HG03135 (cell line): ENCODE results near the gene FBLIM1.

Source experiments
- ATAC-seq: cut with Tn5 transposase; IDR thresholded peaks from one replicate; pipeline ENCODE4 v1.9.1; 2021; ENCODE audit warnings: mild to moderate bottlenecking, moderate library complexity; ENCODE audit not compliant: unreplicated experiment

Gene FBLIM1

GRCh38 chr1:15730936-15731335 is 27.7 kb upstream of the FBLIM1 start:
- no peak for ATAC-seq

- no peak for ATAC-seq
These were observed 26.6 kb upstream of the FBLIM1 start for GRCh38 chr1:15731735-15732685.

GRCh38 chr1:15732686-15733081 is 25.9 kb upstream of the FBLIM1 start:
- ATAC-seq, result no peak

GRCh38 chr1:15733218-15733725 is 25.3 kb upstream of the FBLIM1 start:
- ATAC-seq, result no peak

GRCh38 chr1:15733726-15734226 is 24.8 kb upstream of the FBLIM1 start:
- no peak for ATAC-seq

GRCh38 chr1:15734296-15734695 is 24.3 kb upstream of the FBLIM1 start:
- no peak for ATAC-seq

- ATAC-seq, result no peak
These were observed 23.7 kb upstream of the FBLIM1 start for GRCh38 chr1:15734901-15735300.

- ATAC-seq, result no peak
These were observed 23.1 kb upstream of the FBLIM1 start for GRCh38 chr1:15735304-15736037.

GRCh38 chr1:15736038-15736891 is 22.3 kb upstream of the FBLIM1 start, which contains the start of gene SLC25A34:
SLC25A34 (plus strand) TSS chr1:15736258; CDS start chr1:15736486, 228 bp downstream.
- no peak for ATAC-seq

GRCh38 chr1:15736892-15737261 is 21.7 kb upstream of the FBLIM1 start:
- no peak for ATAC-seq

GRCh38 chr1:15737324-15738319 is 21.0 kb upstream of the FBLIM1 start:
- ATAC-seq, result no peak

GRCh38 chr1:15738416-15739113 is 20.0 kb upstream of the FBLIM1 start:
- ATAC-seq, result no peak

GRCh38 chr1:15739259-15739658 is 19.3 kb upstream of the FBLIM1 start:
- ATAC-seq, result no peak

GRCh38 chr1:15739745-15740144 is 18.9 kb upstream of the FBLIM1 start:
- no peak for ATAC-seq

GRCh38 chr1:15740924-15741850 is 17.4 kb upstream of the FBLIM1 start:
- ATAC-seq, result no peak

- ATAC-seq, result no peak
These were observed 16.2 kb upstream of the FBLIM1 start, which contains the start of gene TMEM82 for GRCh38 chr1:15742339-15742801. TMEM82 (plus strand) TSS chr1:15742499; CDS start chr1:15742560, 61 bp downstream.

GRCh38 chr1:15744122-15744679 is 14.4 kb upstream of the FBLIM1 start:
- ATAC-seq, result no peak
